Bronchial epithelial cell (primary cell): ENCODE results near the gene PKNOX1. TPM values are rescaled to one million over a fixed set of nuclear protein-coding genes. Genes with fewer than 3 reads are reported as not detected.
"Not testable (repeated sequence)": the region's sequence is repeated elsewhere in the genome, so short reads cannot be mapped to it uniquely, and the experiment has no call there.

Experiments used
- DNase-seq: peaks from one replicate; pipeline ENCODE4 v3.0.0-alpha.2; 2010; ENCODE audit warnings: low read depth
- FAIRE-seq: peaks from 2 replicates; lab custom pipeline; 2011; peaks lifted over from hg19 to GRCh38; lab: Jason Lieb, UNC
- H3K27me3 ChIP-seq: 2 replicates; pipeline ENCODE4 v1.5.1; 2011; ENCODE audit warnings: low read length; ENCODE audit not compliant: control insufficient read depth, insufficient read depth
- H3K36me3 ChIP-seq: 2 replicates; pipeline ENCODE4 v1.5.1; 2011; ENCODE audit warnings: low read length; ENCODE audit not compliant: control insufficient read depth, insufficient read depth
- H3K4me3 ChIP-seq: 2 replicates; pipeline ENCODE4 v1.5.1; 2011; ENCODE audit warnings: mild to moderate bottlenecking, low read depth, low read length, control low read depth
- total RNA-seq: library from RNA; depleted of rRNA; stranded (reverse); fragments of >200 nt; gene quantifications from 2 replicates; pipeline ENCODE4 v1.2.1, GENCODE V29; 2014

PKNOX1 gene
- total RNA-seq, 1 donor from 2014 or later: 7.9 TPM

- not testable (repeated sequence) for H3K36me3 ChIP-seq, DNase-seq, FAIRE-seq, H3K27me3 ChIP-seq, H3K4me3 ChIP-seq
Observed at GRCh38 chr21:43076023-43076637, 101.8 kb downstream of the PKNOX1 start.

- not testable (repeated sequence) for H3K36me3 ChIP-seq, H3K4me3 ChIP-seq, FAIRE-seq, H3K27me3 ChIP-seq, DNase-seq
Observed at GRCh38 chr21:43076643-43077042, 102.3 kb downstream of the PKNOX1 start.

DNA sequence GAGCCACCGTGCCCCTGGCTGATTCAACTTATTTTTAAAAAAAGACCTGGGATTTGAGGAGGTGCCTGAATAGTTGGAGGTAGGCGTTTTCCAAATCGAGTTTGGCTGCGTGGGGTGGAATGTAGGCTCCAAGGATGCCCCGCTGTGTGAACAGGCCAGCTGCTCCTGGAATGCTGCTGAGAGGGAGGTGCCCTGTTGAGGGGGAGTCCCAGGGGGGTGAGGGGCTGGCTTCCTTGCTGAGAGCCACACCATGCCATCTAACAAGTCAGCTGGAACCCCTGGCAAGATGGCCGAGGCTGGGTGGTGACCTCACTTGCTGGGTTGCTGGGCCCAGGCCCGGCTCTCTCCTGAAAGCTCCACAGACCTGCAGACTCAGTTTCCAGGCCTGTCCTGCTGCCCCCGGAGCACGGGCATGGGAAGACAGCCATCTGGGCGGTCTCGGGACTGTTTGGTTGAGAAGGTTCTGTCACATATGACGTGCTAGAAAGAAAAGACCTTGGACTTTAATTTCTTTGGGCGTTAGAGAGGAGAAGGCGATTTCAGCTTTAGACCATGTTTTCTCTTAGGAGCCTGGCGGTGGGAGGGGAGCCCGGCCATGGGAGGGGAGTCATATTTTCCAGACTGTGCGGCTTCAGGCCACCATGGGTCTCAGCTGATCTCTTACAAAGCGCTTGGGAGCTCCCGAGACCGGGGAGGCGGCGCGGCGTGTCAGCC lies 108.4 kb downstream of the PKNOX1 start:
- not testable (repeated sequence) for FAIRE-seq, DNase-seq, H3K27me3 ChIP-seq, H3K36me3 ChIP-seq, H3K4me3 ChIP-seq

Other genes with a start within 250 kb of the PKNOX1 start
- gene WDR4, start 95.0 kb upstream of the PKNOX1 start, total RNA-seq: 16.3 and 28.4 TPM in 2 replicates
- 29.7 and 44.2 TPM in 2 replicates for gene NDUFV3, start 81.3 kb upstream of the PKNOX1 start, total RNA-seq
- gene ERVH48-1, start 48.9 kb upstream of the PKNOX1 start, total RNA-seq: under 0.01 TPM in 1 of 2 replicates, not detected in the other
- gene CBS, start 101.3 kb downstream of the PKNOX1 start, total RNA-seq: 96.9 and 108 TPM in 2 replicates
- gene U2AF1, start 133.0 kb downstream of the PKNOX1 start, total RNA-seq: 21.6 and 25.8 TPM in 2 replicates
- not detected in 2 replicates for gene CRYAA, start 194.4 kb downstream of the PKNOX1 start, total RNA-seq